ENCODE results near the gene SH3BGRL3.

The SH3BGRL3 gene

DNA sequence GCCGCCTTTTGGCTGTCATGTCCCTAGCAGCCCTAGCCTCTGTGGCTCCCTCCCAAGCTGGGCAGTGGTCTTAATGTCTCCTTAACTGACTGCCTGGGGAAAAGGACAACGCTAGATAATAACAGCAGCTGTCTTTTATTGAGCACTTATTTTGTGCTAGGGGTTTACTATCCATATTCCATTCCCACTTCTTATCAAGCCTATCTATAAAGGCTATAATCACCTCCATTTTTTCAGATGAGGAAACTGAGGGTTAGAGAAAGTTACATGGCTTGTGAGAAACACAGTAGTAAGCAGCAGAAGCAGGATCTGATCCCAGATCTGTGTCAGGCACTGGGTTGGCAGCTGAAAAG is 6.2 kb downstream of the SH3BGRL3 start:
- TF ChIP-seq ELF4 (IDR thresholded peaks at IDR 0.05) (no peak), L3MBTL2 (conservative IDR thresholded peaks at IDR 0.05) (no peak), FOXA1 (IDR thresholded peaks at IDR 0.05) (no peak), NFRKB (IDR thresholded peaks at IDR 0.05) (no peak), FOXM1 (IDR thresholded peaks at IDR 0.05; ENCODE audit: borderline replicate concordance) (no peak), HDGF (IDR thresholded peaks at IDR 0.05; ENCODE audit: borderline replicate concordance) (no peak), SP1 (IDR thresholded peaks at IDR 0.05) (no peak), TARDBP (IDR thresholded peaks at IDR 0.05) (no peak)
- POLR2A ChIA-PET, result interaction anchor here (1.0 to 1.8 kb wide), 3 partner anchors 21 to 146 kb away, joined by 4 read pairs; partner anchors contain the start of genes CEP85 and DHDDS
- CTCF ChIA-PET, result interaction anchor here (0.7 to 4.0 kb wide), 19 partner anchors 8 to 133 kb away, joined by 3 to 55 read pairs (median 4); partner anchors contain the start of gene UBXN11
- no peak for DNase-seq (ENCODE audit: extremely low spot score)

DNA sequence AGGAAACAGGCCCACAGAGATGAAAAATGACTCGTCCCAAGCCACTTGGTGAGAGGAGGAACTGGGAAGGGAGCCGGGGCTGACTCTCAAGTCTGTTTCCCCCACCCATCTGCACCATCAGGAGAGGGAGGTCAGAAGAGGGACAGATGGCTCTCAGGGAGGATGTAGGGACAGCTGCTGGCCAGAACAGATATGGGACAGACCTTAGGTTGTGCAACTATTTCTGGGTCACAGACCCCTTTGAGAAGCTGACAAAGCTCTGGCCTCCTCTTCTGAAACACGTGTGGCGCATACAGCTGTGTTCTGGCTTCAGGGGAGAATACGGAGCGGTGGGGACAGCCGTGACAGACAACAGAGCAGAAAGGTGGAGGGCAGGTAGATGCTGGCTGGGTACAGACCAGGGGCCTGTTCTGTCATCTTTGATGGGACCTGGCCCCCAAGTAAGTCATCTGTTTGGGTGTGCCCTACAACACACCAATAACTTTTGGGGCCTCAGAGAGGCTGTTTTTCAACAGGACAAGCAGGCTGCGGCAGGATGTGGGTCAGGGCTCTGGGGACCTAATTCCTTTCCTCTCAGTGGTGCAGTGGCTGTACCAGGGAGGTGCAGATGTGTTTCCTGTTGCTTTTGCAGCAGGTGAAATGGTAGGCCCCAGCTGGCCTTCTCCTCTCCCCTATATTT is 7.3 kb downstream of the SH3BGRL3 start:
- POLR2A ChIA-PET, result interaction anchor here (1.8 kb wide), 1 partner anchor 20 kb away, joined by 4 read pairs; no protein-coding TSS in a partner anchor
- DNase-seq (ENCODE audit: extremely low spot score), result no peak
- TF ChIP-seq L3MBTL2 (conservative IDR thresholded peaks at IDR 0.05) (no peak), FOXM1 (IDR thresholded peaks at IDR 0.05; ENCODE audit: borderline replicate concordance) (no peak), NFRKB (IDR thresholded peaks at IDR 0.05) (no peak), TARDBP (IDR thresholded peaks at IDR 0.05) (no peak), ZNF384 (IDR thresholded peaks at IDR 0.05) (no peak), CTBP1 (IDR thresholded peaks at IDR 0.05; ENCODE audit: borderline replicate concordance) (no peak), SUZ12 (IDR thresholded peaks at IDR 0.05) (no peak), BHLHE40 (IDR thresholded peaks at IDR 0.05; ENCODE audit: borderline replicate concordance) (no peak)
- CTCF ChIA-PET, result no interaction called here

DNA sequence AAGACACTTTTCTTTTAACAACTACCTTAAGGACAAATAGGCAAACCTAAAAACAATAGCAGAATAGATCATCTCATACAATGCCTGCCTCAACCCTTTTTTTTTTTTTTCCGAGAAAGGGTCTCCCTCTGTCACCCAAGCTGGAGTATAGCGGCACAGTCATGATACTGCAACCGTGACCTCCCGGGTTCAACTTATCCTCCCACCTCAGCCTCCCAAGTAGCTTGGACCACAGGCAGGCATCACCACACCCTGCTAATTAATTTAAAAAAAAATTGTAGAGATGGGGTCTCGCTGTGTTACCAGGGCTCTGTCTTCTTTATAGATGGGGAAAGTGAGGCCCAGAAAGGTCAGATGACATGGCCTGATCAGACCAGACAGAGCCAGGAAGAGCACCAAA is 7.9 kb downstream of the SH3BGRL3 start:
- POLR2A ChIA-PET, result no interaction called here
- CTCF ChIA-PET, result interaction anchor here (1.3 to 1.5 kb wide), 2 partner anchors 8 to 28 kb away, joined by 4 to 5 read pairs; partner anchors contain the start of gene SH3BGRL3
- TF ChIP-seq ELF4 (IDR thresholded peaks at IDR 0.05), result no peak
- no peak for TF ChIP-seq CTBP1 (IDR thresholded peaks at IDR 0.05; ENCODE audit: borderline replicate concordance)
- no peak for TF ChIP-seq TARDBP (IDR thresholded peaks at IDR 0.05)
- TF ChIP-seq LEF1 (IDR thresholded peaks at IDR 0.05; ENCODE audit: borderline replicate concordance), result no peak
- no peak for DNase-seq (ENCODE audit: extremely low spot score)

DNA sequence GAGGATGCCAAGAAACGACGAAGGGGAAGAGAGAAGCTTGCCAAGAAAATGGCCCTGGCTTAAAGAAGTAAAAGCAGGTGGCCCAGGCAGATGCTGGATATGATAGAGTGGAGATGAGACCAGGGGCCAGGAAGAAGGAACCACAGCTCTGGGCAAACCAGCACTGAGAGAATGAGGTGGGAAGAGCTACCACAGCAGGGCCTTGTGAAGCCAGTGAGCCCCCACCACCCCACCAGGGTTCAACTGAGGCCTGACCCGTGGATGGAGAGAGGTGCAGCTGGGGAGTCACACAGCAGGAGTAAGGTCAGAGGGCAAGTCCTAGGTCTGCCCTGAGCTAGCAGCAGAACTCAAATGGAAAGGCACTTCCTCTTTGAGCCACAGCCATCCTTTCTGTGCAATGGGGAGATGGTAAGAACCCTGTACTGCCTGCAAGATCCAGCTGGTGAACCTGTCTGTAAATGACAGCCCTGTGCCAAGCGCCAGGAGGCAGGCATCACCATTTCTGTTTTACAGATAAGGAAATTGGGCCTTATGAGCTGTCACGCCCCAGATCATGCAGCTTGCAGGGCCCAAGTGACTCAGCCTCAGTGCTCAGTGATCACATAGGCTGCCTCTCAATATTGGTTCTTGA is 8.5 kb downstream of the SH3BGRL3 start:
- no peak for DNase-seq (ENCODE audit: extremely low spot score)
- CTCF ChIA-PET, result interaction anchor here (1.1 to 2.2 kb wide), 4 partner anchors 9 to 33 kb away, joined by 3 to 6 read pairs (median 4); partner anchors contain the start of gene SH3BGRL3
- TF ChIP-seq BHLHE40 (IDR thresholded peaks at IDR 0.05; ENCODE audit: borderline replicate concordance) (no peak), SP1 (IDR thresholded peaks at IDR 0.05) (no peak), NFRKB (IDR thresholded peaks at IDR 0.05) (no peak), FOXM1 (IDR thresholded peaks at IDR 0.05; ENCODE audit: borderline replicate concordance) (no peak), ELF4 (IDR thresholded peaks at IDR 0.05) (no peak), L3MBTL2 (conservative IDR thresholded peaks at IDR 0.05) (no peak), LEF1 (IDR thresholded peaks at IDR 0.05; ENCODE audit: borderline replicate concordance) (no peak), FOXA1 (IDR thresholded peaks at IDR 0.05) (no peak), CTBP1 (IDR thresholded peaks at IDR 0.05; ENCODE audit: borderline replicate concordance) (no peak), SUZ12 (IDR thresholded peaks at IDR 0.05) (no peak), ARNT (IDR thresholded peaks at IDR 0.05) (no peak)
- TF ChIP-seq, protein P1, sequence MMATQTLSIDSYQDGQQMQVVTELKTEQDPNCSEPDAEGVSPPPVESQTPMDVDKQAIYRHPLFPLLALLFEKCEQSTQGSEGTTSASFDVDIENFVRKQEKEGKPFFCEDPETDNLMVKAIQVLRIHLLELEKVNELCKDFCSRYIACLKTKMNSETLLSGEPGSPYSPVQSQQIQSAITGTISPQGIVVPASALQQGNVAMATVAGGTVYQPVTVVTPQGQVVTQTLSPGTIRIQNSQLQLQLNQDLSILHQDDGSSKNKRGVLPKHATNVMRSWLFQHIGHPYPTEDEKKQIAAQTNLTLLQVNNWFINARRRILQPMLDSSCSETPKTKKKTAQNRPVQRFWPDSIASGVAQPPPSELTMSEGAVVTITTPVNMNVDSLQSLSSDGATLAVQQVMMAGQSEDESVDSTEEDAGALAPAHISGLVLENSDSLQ (IDR thresholded peaks at IDR 0.05), result no peak
- POLR2A ChIA-PET, result interaction anchor here (1.3 kb wide), 1 partner anchor 19 kb away, joined by 5 read pairs; the partner anchor contains the start of gene UBXN11

DNA sequence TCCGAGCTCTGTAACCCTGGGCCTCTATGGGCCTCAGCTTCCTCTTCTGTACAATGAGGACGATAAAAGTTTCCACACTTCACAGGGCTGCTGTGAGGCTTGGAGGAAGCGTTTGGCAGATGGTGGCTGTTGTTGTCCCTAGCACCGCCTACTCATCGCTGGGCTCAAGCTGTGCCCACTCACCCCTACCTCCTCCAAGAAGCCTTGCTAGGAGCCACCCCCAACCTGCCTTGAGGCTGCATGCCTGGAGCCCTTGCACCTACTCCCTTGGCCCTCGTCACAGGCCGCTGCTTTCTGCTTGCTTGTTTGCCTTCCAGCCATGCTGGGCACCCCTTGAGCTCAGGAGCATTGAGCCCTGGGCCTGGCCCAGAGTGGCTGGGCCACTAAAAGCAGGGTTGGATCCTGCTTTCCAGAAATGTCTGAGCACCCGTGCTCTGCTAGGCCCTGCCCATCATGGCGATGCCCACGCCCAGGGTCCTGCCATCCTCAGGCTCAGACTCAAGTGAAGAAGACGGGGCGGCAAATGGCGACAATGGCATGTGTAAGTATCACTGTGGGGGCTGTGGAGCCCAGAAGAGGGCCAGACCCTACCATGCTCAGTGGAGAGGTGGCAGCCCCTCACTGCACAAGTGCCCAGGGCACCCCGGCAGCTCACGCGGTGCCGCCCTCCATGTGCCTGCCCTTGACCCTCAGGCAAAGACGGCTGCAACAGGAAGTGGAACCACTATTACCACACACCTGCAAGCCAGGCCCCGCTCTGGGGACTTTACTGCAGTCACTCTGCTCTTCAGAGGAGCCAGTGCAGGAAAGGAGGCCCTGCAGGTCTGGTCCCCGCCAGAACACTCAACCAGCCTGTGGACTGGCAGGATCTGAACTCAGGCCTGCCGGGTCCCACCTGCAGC is 9.5 kb downstream of the SH3BGRL3 start:
- CTCF ChIA-PET, result interaction anchor here (1.1 to 2.2 kb wide), 4 partner anchors 10 to 32 kb away, joined by 3 to 6 read pairs (median 4); partner anchors contain the start of gene SH3BGRL3
- TF ChIP-seq, protein P1 (IDR thresholded peaks at IDR 0.05), result no peak
- no peak for TF ChIP-seq SP1 (IDR thresholded peaks at IDR 0.05)
- TF ChIP-seq FOXM1 (IDR thresholded peaks at IDR 0.05; ENCODE audit: borderline replicate concordance), result no peak
- TF ChIP-seq ARNT (IDR thresholded peaks at IDR 0.05), result no peak
- TF ChIP-seq HDGF (IDR thresholded peaks at IDR 0.05; ENCODE audit: borderline replicate concordance), result no peak
- TF ChIP-seq BHLHE40 (IDR thresholded peaks at IDR 0.05; ENCODE audit: borderline replicate concordance), result no peak
- TF ChIP-seq ZNF384 (IDR thresholded peaks at IDR 0.05), result no peak
- TF ChIP-seq TARDBP (IDR thresholded peaks at IDR 0.05), result no peak
- TF ChIP-seq CTBP1 (IDR thresholded peaks at IDR 0.05; ENCODE audit: borderline replicate concordance), result no peak
- no peak for TF ChIP-seq NFRKB (IDR thresholded peaks at IDR 0.05)
- TF ChIP-seq FOXA1 (IDR thresholded peaks at IDR 0.05), result no peak
- TF ChIP-seq LEF1 (IDR thresholded peaks at IDR 0.05; ENCODE audit: borderline replicate concordance), result no peak
- TF ChIP-seq SUZ12 (IDR thresholded peaks at IDR 0.05), result no peak
- no peak for TF ChIP-seq L3MBTL2 (conservative IDR thresholded peaks at IDR 0.05)
- no peak for TF ChIP-seq ELF4 (IDR thresholded peaks at IDR 0.05)
- POLR2A ChIA-PET, result interaction anchor here (1.3 kb wide), 1 partner anchor 18 kb away, joined by 5 read pairs; the partner anchor contains the start of gene UBXN11
- no peak for DNase-seq (ENCODE audit: extremely low spot score)

Data from HEK293T (cell line).